GM21515 (cell line): Measurements from ENCODE around the gene CITED2.
"Not testable (repeated sequence)": the region's sequence is repeated elsewhere in the genome, so short reads cannot be mapped to it uniquely, and the experiment has no call there.

Source experiments
- ATAC-seq: cut with Tn5 transposase; IDR thresholded peaks from one replicate; pipeline ENCODE4 v1.9.1; 2021; ENCODE audit not compliant: unreplicated experiment

CITED2 gene

GRCh38 chr6:139367810-139368351 lies 6.6 kb downstream of the CITED2 start:
- ATAC-seq = no peak

DNA sequence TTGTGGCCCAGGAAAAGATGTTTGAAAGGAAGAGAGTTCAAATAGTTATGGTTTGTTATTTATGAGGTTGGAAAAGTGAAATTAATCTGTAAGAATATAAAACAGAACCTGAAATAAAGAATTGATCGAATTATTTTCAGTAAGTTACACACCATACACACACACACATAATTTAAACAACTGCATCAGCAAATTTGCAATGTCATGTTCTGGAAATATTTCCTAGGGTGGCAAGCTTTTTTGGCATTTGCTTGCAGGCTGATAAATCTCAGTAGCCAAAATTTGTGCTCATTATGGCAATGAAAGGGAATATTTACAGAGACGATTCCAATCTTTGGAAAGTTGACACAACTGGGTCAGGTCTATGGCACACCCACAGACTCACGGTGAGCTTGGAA lies 9.5 kb downstream of the CITED2 start:
- no peak for ATAC-seq

- no peak for ATAC-seq
These were observed 10.0 kb downstream of the CITED2 start for GRCh38 chr6:139364302-139364981.

- not testable (repeated sequence) for ATAC-seq
These were observed 10.7 kb downstream of the CITED2 start for GRCh38 chr6:139363797-139364196.

- ATAC-seq = not testable (repeated sequence)
These were observed 11.3 kb downstream of the CITED2 start for GRCh38 chr6:139363123-139363522.

DNA sequence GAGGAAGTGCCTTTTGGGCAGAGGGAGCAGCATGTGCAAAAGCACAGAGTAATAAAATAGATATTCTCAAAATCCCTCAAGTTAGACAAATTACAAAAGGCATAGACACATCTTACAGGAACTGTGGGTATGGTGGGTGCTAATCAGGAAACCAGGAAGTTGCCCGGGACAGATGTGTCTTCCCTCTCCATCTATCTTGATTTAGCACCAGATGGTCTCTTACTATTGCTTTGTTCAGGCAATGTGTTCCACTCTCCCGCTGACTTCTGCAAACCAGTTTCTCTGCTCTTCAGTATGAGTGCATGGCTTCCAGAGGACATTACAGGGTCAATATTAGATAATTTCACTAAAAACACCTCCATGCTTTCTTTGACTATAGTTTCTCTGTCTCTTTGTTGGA lies 13.2 kb downstream of the CITED2 start:
- no peak for ATAC-seq

DNA sequence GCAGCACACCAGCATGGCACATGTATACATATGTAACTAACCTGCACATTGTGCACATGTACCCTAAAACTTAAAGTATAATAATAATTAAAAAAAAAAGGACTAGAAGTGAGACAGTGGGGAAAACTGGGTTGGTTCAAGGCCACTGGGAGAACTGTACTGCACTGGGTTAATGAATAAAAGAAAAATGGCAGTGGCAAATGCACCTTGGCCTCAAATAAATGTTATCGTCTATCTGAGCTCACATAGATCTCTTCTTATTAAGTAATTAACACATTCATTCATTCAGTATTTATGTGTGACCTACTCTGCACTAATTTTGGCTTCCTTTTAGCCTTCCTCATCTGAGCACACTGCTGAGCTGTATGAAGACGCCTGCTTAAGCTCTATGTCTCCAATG lies 17.5 kb downstream of the CITED2 start:
- ATAC-seq = no peak

GRCh38 chr6:139355777-139356445 lies 18.5 kb downstream of the CITED2 start:
- ATAC-seq = no peak

GRCh38 chr6:139355172-139355571 lies 19.3 kb downstream of the CITED2 start:
- no peak for ATAC-seq

DNA sequence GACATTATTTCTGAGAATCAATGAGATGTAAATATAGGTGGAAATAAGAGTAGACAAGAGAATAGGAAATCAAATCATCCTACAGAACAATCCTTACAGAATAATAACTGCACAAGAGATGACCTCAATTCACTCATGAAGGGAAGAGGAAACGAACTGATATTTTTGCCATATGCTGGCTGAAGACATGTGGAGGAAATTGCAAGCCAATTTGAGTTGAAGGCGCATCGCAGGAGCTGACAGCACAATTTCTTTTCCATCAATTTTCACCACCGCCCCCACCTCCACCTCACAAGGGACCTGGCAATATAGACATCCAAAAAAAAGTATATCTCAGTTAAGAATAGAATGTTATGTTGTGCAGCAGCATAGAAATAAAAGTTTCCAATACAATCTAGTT lies 20.3 kb downstream of the CITED2 start:
- no peak for ATAC-seq

DNA sequence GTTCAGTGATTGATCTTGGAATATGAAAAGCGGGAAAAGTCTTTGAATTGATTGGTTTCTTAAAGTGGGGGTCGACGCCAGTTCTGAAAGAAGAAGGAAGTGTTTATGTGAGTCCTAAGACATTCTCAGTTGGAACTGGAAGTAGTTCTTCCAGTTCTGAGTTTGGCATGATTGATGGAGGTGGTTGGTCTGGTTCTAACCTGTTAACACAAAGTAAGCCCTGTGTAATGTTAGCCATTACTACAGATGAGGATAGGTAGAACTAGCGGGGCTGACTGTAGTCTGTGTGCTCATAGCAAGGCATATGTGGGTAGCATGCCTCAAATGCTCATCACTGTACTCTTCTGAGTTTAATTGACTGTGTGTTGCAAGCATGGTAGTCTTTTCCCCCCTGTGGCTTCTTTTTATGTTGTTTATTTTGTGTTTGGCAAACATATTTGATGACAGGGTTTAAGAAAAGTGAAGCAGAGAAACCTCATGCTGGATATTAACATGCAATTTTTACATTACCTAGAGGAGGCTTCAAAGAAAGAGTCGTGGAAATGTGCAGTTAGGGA lies 24.9 kb downstream of the CITED2 start:
- ATAC-seq = no peak

- ATAC-seq = no peak
These were observed 28.1 kb downstream of the CITED2 start for GRCh38 chr6:139346392-139346791.

- no peak for ATAC-seq
These were observed 30.1 kb downstream of the CITED2 start for GRCh38 chr6:139344186-139344963.

GRCh38 chr6:139343052-139343750 lies 31.2 kb downstream of the CITED2 start:
- no peak for ATAC-seq

DNA sequence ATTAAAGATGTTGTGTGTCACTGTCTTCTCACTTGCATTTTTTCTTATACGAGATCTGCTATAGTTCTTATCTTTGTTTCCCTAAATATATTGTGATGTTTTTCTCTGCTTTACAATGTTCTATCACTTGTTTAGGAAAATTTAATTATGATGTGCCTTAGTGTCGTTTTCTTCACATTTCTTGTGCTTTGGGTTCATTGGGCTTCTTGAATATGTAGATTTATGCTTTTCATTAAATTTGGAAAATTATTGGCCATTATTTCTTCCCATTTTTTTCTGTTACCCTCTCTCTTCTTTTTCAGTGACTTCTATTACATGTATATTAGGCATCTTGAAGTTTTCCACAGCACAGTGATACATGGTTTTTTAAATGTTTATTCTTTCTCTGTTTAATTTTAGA lies 33.4 kb downstream of the CITED2 start:
- ATAC-seq = no peak

- ATAC-seq = no peak
These were observed 35.7 kb downstream of the CITED2 start for GRCh38 chr6:139338795-139339194.

- ATAC-seq = no peak
These were observed 36.6 kb downstream of the CITED2 start for GRCh38 chr6:139337830-139338229.

- ATAC-seq = no peak
These were observed 37.4 kb downstream of the CITED2 start for GRCh38 chr6:139337001-139337400.

- ATAC-seq = no peak
These were observed 38.0 kb downstream of the CITED2 start for GRCh38 chr6:139336488-139336887.

DNA sequence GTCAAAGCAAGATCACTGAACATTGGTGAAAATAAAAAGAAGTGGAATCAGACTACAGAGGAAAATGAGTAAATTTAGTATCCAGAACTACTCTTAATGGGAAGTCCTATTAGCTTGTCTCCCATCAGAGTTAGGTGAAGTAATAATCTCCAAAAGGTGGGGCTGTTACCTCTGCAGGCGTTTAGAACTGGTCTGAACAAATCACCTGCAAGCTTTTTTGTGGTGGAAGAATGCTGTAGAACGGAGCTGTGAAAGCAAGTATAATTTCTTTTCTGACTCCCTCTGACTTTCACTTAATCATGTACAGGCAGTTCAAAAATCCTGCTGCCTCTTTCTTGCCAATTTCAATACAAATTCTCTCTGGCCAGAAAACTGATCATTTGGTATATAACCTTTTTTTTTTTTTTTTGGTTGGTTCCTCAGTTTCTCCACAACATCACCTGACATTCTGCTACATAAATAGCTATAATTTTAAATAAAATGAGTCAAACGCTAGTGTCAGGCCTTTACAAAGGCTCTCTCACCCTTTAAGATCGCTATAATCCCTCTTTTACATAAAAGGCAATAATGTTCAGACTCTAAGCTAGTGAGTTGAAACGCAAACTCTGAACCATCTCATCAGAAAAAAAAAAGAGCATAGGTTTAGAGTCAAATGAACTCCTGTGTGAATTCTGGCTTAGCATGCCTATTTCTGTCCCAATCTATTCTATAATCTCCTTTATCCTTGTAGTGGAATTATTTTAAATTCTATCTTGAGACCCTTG lies 38.8 kb downstream of the CITED2 start:
- no peak for ATAC-seq
